Chondrocyte (in vitro differentiated cells): Measurements from ENCODE around the gene PRR5L. TPM values are rescaled to one million over a fixed set of nuclear protein-coding genes. Genes with fewer than 3 reads are reported as not detected.

ENCODE experiments used
- DNase-seq: peaks from one replicate; pipeline ENCODE4 v3.0.0; 2021; ENCODE audit warnings: mixed read lengths, low spot score
- H3K27ac Mint-ChIP-seq: one replicate; pipeline ENCODE4 v1.8.0; 2021; ENCODE audit warnings: mild to moderate bottlenecking, moderate library complexity, mixed read lengths; ENCODE audit not compliant: unreplicated experiment
- H3K27me3 Mint-ChIP-seq: 2 replicates; pipeline ENCODE4 v1.8.0; 2021; ENCODE audit warnings: low read depth, mixed read lengths
- H3K36me3 Mint-ChIP-seq: 2 replicates; pipeline ENCODE4 v1.8.0; 2021; ENCODE audit warnings: low read depth, mixed read lengths
- H3K4me1 Mint-ChIP-seq: 2 replicates; pipeline ENCODE4 v1.8.0; 2021; ENCODE audit warnings: low read depth, mild to moderate bottlenecking, mixed read lengths
- H3K4me3 Mint-ChIP-seq: one replicate; pipeline ENCODE4 v1.8.0; 2021; ENCODE audit warnings: mild to moderate bottlenecking, moderate library complexity, mixed read lengths; ENCODE audit not compliant: unreplicated experiment
- H3K9me3 Mint-ChIP-seq: 2 replicates; pipeline ENCODE4 v1.8.0; 2021; ENCODE audit warnings: low read depth, mixed read lengths
- total RNA-seq: library from RNA; stranded (reverse); gene quantifications from 3 replicates; pipeline ENCODE4 v1.2.1, GENCODE V29; 2021
- TF ChIP-seq, protein P1 (sequence below): fragments of 200-600 bp; sonication (generic); IDR thresholded peaks from 2 replicates; pipeline ENCODE4 v1.5.0; 2021; ENCODE audit warnings: antibody characterized with exemption, mild to moderate bottlenecking, moderate library complexity

PRR5L gene
- total RNA-seq, 1 donor from 2014 or later = 50.7 TPM

DNA sequence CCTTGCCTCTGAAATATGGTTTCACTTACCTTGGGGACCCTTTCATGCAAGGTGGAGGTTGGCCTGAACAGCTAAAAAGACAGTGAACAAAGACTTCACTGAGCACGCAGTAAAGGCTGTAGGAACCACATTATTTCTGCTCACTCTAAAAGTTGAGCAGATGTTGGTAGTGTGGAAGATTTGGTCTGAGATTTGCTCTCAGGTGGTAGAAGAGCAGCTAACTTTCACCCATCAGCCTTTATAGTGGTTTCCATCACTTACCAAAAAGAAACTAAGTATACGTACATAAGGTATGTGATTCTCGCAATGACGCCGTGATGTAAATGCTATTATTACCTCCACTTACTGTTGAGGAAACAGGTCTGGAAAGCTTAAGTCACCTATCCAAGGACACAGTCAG, 47.3 kb downstream of the PRR5L start:
- TF ChIP-seq, protein P1, sequence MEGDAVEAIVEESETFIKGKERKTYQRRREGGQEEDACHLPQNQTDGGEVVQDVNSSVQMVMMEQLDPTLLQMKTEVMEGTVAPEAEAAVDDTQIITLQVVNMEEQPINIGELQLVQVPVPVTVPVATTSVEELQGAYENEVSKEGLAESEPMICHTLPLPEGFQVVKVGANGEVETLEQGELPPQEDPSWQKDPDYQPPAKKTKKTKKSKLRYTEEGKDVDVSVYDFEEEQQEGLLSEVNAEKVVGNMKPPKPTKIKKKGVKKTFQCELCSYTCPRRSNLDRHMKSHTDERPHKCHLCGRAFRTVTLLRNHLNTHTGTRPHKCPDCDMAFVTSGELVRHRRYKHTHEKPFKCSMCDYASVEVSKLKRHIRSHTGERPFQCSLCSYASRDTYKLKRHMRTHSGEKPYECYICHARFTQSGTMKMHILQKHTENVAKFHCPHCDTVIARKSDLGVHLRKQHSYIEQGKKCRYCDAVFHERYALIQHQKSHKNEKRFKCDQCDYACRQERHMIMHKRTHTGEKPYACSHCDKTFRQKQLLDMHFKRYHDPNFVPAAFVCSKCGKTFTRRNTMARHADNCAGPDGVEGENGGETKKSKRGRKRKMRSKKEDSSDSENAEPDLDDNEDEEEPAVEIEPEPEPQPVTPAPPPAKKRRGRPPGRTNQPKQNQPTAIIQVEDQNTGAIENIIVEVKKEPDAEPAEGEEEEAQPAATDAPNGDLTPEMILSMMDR = no peak
- Mint-ChIP-seq H3K27ac (no peak overlapping the region), H3K36me3 (no peaks in the 10 kb centered on the region), H3K4me1 (no peaks in the 10 kb centered on the region), H3K9me3 (no peaks in the 10 kb centered on the region), H3K4me3 (no peak overlapping the region), H3K27me3 (no peaks in the 10 kb centered on the region)
- DNase-seq = no peak

DNA sequence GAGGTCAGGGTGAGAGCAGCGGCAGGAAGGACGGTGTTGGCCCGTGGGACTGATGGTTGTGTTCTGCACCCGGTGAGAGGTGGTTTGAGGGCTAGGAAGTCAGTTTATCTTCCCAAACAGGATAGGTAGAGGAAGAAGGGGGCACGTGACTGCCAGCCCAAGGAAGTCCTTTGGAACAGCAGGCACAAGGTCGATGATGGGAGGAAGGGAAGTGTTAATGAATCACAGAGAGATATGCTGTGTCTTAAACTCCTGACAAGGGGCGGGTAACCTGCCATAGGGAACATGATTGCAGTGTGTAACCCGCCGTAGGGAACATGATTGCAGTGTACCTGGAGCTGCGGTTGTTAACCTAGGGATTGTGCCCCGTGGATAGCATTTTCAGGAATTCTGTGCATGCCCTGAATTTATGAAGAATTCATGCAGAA, 49.0 kb downstream of the PRR5L start:
- TF ChIP-seq, protein P1 = no peak
- H3K4me1 Mint-ChIP-seq = peaks cover 7% of the 10 kb centered on the region
- H3K9me3 Mint-ChIP-seq = no peaks in the 10 kb centered on the region
- H3K27ac Mint-ChIP-seq = no peak overlapping the region
- no peaks in the 10 kb centered on the region for H3K27me3 Mint-ChIP-seq
- DNase-seq = no peak
- H3K36me3 Mint-ChIP-seq = no peaks in the 10 kb centered on the region
- H3K4me3 Mint-ChIP-seq = no peak overlapping the region

DNA sequence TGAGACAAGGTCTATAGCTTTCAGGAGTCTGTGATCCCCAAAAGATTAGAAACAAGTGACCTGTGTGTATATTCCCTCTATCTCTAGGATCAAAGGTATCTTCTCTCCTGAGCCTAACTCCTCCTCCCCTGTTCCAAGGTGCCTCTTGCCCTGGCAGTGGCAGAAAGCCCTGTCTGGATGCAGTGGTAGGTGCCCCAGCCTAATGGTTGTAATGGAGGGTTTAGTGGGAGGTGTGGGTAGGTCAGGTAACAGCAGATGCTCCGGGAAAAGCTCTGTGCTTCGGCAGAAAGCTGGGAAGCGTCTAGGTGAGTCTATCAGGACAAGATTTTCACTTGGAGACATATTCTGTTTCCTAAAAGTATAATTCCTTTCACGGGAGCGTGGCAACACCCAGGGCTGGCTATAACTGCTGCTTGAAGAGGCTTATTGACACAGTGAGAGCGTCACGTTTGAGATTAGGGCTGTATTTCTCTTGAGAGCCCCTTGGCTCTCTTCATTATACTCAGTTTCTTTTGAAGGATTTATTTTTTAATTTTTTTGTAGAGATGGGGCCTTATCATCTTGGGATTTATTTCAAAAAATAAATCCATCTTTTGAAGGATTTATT, 49.5 kb downstream of the PRR5L start:
- Mint-ChIP-seq H3K4me1 (peaks cover 13% of the 10 kb centered on the region), H3K4me3 (no peak overlapping the region), H3K36me3 (no peaks in the 10 kb centered on the region), H3K27ac (no peak overlapping the region), H3K9me3 (no peaks in the 10 kb centered on the region), H3K27me3 (no peaks in the 10 kb centered on the region)
- DNase-seq = no peak
- TF ChIP-seq, protein P1 = no peak

DNA sequence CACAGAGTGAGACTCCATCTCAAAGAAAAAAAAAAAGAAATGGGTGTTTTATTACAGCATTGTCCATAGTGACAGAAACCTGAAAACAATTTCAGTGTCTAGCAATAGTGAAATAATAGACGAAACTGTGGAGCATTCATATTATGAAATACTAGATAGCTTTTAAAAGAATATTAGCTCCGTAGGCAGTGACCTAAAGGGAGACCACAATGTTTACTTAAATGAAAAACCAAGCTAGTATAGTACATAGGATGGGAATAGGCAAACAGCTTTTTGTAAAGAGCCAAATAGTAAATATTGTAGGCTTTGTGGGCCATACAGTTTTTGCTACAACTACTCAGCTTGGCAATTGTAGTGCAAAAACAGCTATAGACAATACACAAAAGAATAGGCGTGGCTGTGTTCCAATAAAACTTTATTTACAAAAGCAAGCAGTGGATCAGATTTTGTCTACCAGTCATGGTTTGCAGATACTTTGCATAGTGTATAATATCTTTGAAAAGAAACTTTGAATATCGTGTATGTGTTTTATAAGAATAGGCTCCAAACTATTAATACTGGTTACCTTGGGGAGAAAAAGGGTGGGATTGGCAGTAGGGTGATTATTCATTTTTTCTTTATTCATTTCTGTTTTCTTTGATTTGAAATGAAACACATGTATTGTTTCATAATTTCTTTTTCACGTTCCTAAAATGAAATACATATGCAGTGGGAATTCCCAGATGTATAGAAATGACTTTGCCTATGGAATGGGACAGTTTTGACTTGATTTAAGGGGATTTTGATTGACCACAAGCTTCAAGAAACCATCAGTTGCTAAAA, 50.7 kb downstream of the PRR5L start:
- Mint-ChIP-seq H3K36me3 (no peaks in the 10 kb centered on the region), H3K27me3 (no peaks in the 10 kb centered on the region), H3K4me3 (no peak overlapping the region), H3K9me3 (no peaks in the 10 kb centered on the region), H3K27ac (no peak overlapping the region), H3K4me1 (peaks cover 13% of the 10 kb centered on the region)
- TF ChIP-seq, protein P1 = no peak
- DNase-seq = no peak

DNA sequence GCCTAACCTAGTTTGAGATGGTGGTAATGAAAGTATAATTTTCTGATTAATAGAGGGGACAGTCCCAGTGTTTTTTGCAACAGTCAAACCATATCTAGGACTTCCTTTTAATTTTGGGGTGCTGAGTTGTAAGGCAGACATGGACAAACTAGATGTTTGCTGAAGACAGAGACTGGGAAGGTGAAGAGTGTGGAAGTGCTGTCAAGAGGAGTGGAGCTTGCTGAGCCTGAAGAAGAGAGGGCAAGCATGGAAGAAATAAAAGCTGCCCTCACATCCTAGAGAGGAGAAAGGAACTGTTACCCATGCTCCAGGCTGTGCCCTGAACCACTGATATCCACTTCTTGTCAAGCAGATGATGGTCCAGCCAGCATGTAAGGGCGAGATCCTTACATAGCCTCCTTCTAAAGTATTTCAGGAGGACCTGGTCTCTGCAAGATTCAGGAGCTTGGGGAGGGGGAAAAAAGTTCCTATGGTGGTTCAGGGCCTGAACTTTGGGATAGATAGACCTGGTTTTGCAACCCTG, 51.4 kb downstream of the PRR5L start:
- no peak overlapping the region for H3K4me3 Mint-ChIP-seq
- H3K36me3 Mint-ChIP-seq = no peaks in the 10 kb centered on the region
- TF ChIP-seq, protein P1 = no peak
- no peaks in the 10 kb centered on the region for H3K9me3 Mint-ChIP-seq
- H3K27ac Mint-ChIP-seq = no peak overlapping the region
- DNase-seq = no peak
- no peaks in the 10 kb centered on the region for H3K27me3 Mint-ChIP-seq
- H3K4me1 Mint-ChIP-seq = peaks cover 13% of the 10 kb centered on the region
